Activated naive CD8-positive, alpha-beta T cell treated with anti-CD3 and anti-CD28 coated beads for 36 hours (primary cell): ENCODE results near the gene ANGPTL5. TPM values are rescaled to one million over a fixed set of nuclear protein-coding genes. Genes with fewer than 3 reads are reported as not detected.
"Not testable (repeated sequence)": the region's sequence is repeated elsewhere in the genome, so short reads cannot be mapped to it uniquely, and the experiment has no call there.

Experiments
- DNase-seq: peaks from one replicate; pipeline ENCODE4 v3.0.0; 2021
- H3K27ac Mint-ChIP-seq: one replicate; pipeline ENCODE4 v1.8.0; 2022; ENCODE audit warnings: mild to moderate bottlenecking, moderate library complexity, mixed read lengths
- H3K27me3 Mint-ChIP-seq: one replicate; pipeline ENCODE4 v1.8.0; 2022; ENCODE audit warnings: mild to moderate bottlenecking, mixed read lengths
- H3K36me3 Mint-ChIP-seq: one replicate; pipeline ENCODE4 v1.8.0; 2021; ENCODE audit warnings: mild to moderate bottlenecking, mixed read lengths
- H3K4me1 Mint-ChIP-seq: one replicate; pipeline ENCODE4 v1.8.0; 2021; ENCODE audit warnings: mixed read lengths
- H3K4me3 Mint-ChIP-seq: one replicate; pipeline ENCODE4 v1.8.0; 2022; ENCODE audit warnings: mild to moderate bottlenecking, moderate library complexity, mixed read lengths
- H3K9me3 Mint-ChIP-seq: one replicate; pipeline ENCODE4 v1.8.0; 2022; ENCODE audit warnings: mixed read lengths
- total RNA-seq, 2 experiments: library from RNA; stranded (reverse); gene quantifications; one replicate each; pipeline ENCODE4 v1.2.3, GENCODE V29; 2021

Gene ANGPTL5
- total RNA-seq = not detected

- Mint-ChIP-seq H3K9me3 (no peaks in the 10 kb centered on the region), H3K4me3 (peak within 1 kb of the TSS; percentile 93), H3K27me3 (no peaks in the 10 kb centered on the region), H3K36me3 (no peaks in the 10 kb centered on the region), H3K27ac (peak within 1 kb of the TSS; percentile 92), H3K4me1 (peaks cover 21% of the 10 kb centered on the region)
- no peak for DNase-seq
Observed at GRCh38 chr11:101916422-101916821, at the start of gene ANGPTL5. Gene ANGPTL5 (minus strand): TSS chr11:101916522. CDS start chr11:101907909, 8,613 bp downstream.

GRCh38 chr11:101964200-101964599 is 47.9 kb upstream of the ANGPTL5 start:
- H3K4me3 Mint-ChIP-seq, H3K27ac Mint-ChIP-seq, H3K36me3 Mint-ChIP-seq, H3K4me1 Mint-ChIP-seq, DNase-seq, H3K9me3 Mint-ChIP-seq, H3K27me3 Mint-ChIP-seq: not testable (repeated sequence)

- Mint-ChIP-seq H3K27me3 (no peaks in the 10 kb centered on the region), H3K4me1 (no peaks in the 10 kb centered on the region), H3K36me3 (peaks cover 16% of the 10 kb centered on the region), H3K4me3 (no peak overlapping the region), H3K9me3 (peaks cover 3% of the 10 kb centered on the region), H3K27ac (no peak overlapping the region)
- no peak for DNase-seq
Observed at GRCh38 chr11:101960231-101960630, 43.9 kb upstream of the ANGPTL5 start.

GRCh38 chr11:101955701-101956100 is 39.4 kb upstream of the ANGPTL5 start:
- H3K27me3 Mint-ChIP-seq = no peaks in the 10 kb centered on the region
- peaks cover 3% of the 10 kb centered on the region for H3K9me3 Mint-ChIP-seq
- DNase-seq = no peak
- peaks cover 8% of the 10 kb centered on the region for H3K36me3 Mint-ChIP-seq
- H3K4me3 Mint-ChIP-seq = no peak overlapping the region
- no peak overlapping the region for H3K27ac Mint-ChIP-seq
- no peaks in the 10 kb centered on the region for H3K4me1 Mint-ChIP-seq

- H3K27ac Mint-ChIP-seq = no peak overlapping the region
- DNase-seq = no peak
- H3K36me3 Mint-ChIP-seq = peaks cover 8% of the 10 kb centered on the region
- H3K4me3 Mint-ChIP-seq = no peak overlapping the region
- H3K4me1 Mint-ChIP-seq = no peaks in the 10 kb centered on the region
- H3K27me3 Mint-ChIP-seq = no peaks in the 10 kb centered on the region
- peaks cover 3% of the 10 kb centered on the region for H3K9me3 Mint-ChIP-seq
Observed at GRCh38 chr11:101955278-101955677, 39.0 kb upstream of the ANGPTL5 start.

GRCh38 chr11:101949680-101950220 is 33.4 kb upstream of the ANGPTL5 start:
- Mint-ChIP-seq H3K36me3 (no peaks in the 10 kb centered on the region), H3K4me1 (no peaks in the 10 kb centered on the region), H3K27ac (no peak overlapping the region), H3K4me3 (no peak overlapping the region), H3K9me3 (no peaks in the 10 kb centered on the region), H3K27me3 (no peaks in the 10 kb centered on the region)
- DNase-seq = no peak

- Mint-ChIP-seq H3K9me3 (no peaks in the 10 kb centered on the region), H3K27ac (no peak overlapping the region), H3K4me3 (no peak overlapping the region), H3K27me3 (no peaks in the 10 kb centered on the region), H3K4me1 (no peaks in the 10 kb centered on the region), H3K36me3 (no peaks in the 10 kb centered on the region)
- no peak for DNase-seq
Observed at GRCh38 chr11:101945448-101945847, 29.1 kb upstream of the ANGPTL5 start.

GRCh38 chr11:101944923-101945322 is 28.6 kb upstream of the ANGPTL5 start:
- Mint-ChIP-seq H3K9me3 (no peaks in the 10 kb centered on the region), H3K4me1 (no peaks in the 10 kb centered on the region), H3K4me3 (no peak overlapping the region), H3K36me3 (no peaks in the 10 kb centered on the region), H3K27me3 (no peaks in the 10 kb centered on the region), H3K27ac (no peak overlapping the region)
- no peak for DNase-seq

GRCh38 chr11:101940901-101941520 is 24.7 kb upstream of the ANGPTL5 start:
- Mint-ChIP-seq H3K27me3 (no peaks in the 10 kb centered on the region), H3K9me3 (no peaks in the 10 kb centered on the region), H3K4me1 (no peaks in the 10 kb centered on the region), H3K4me3 (no peak overlapping the region), H3K36me3 (no peaks in the 10 kb centered on the region), H3K27ac (no peak overlapping the region)
- no peak for DNase-seq

GRCh38 chr11:101931692-101932091 is 15.4 kb upstream of the ANGPTL5 start:
- Mint-ChIP-seq H3K9me3 (peaks cover 6% of the 10 kb centered on the region), H3K4me3 (no peak overlapping the region), H3K36me3 (peaks cover 14% of the 10 kb centered on the region), H3K4me1 (no peaks in the 10 kb centered on the region), H3K27me3 (no peaks in the 10 kb centered on the region), H3K27ac (no peak overlapping the region)
- DNase-seq = no peak

GRCh38 chr11:101929294-101929915 is 13.1 kb upstream of the ANGPTL5 start:
- peaks cover 14% of the 10 kb centered on the region for H3K36me3 Mint-ChIP-seq
- no peak overlapping the region for H3K4me3 Mint-ChIP-seq
- no peak overlapping the region for H3K27ac Mint-ChIP-seq
- H3K9me3 Mint-ChIP-seq = peaks cover 6% of the 10 kb centered on the region
- DNase-seq = no peak
- no peaks in the 10 kb centered on the region for H3K27me3 Mint-ChIP-seq
- no peaks in the 10 kb centered on the region for H3K4me1 Mint-ChIP-seq

- no peaks in the 10 kb centered on the region for H3K27me3 Mint-ChIP-seq
- H3K4me1 Mint-ChIP-seq = no peaks in the 10 kb centered on the region
- no peak for DNase-seq
- peaks cover 5% of the 10 kb centered on the region for H3K9me3 Mint-ChIP-seq
- H3K4me3 Mint-ChIP-seq = no peak overlapping the region
- peaks cover 6% of the 10 kb centered on the region for H3K36me3 Mint-ChIP-seq
- no peak overlapping the region for H3K27ac Mint-ChIP-seq
Observed at GRCh38 chr11:101923554-101923953, 7.2 kb upstream of the ANGPTL5 start.

GRCh38 chr11:101920992-101921391 is 4.7 kb upstream of the ANGPTL5 start:
- Mint-ChIP-seq H3K9me3 (no peaks in the 10 kb centered on the region), H3K36me3 (no peaks in the 10 kb centered on the region), H3K27ac (no peak overlapping the region), H3K4me3 (no peak overlapping the region), H3K4me1 (peaks cover 7% of the 10 kb centered on the region), H3K27me3 (no peaks in the 10 kb centered on the region)
- DNase-seq = no peak

GRCh38 chr11:101917226-101917625 is 904 bp upstream of the ANGPTL5 start:
- peaks cover 21% of the 10 kb centered on the region for H3K4me1 Mint-ChIP-seq
- H3K36me3 Mint-ChIP-seq = no peaks in the 10 kb centered on the region
- H3K9me3 Mint-ChIP-seq = no peaks in the 10 kb centered on the region
- no peak overlapping the region for H3K4me3 Mint-ChIP-seq
- no peak overlapping the region for H3K27ac Mint-ChIP-seq
- DNase-seq = no peak
- no peaks in the 10 kb centered on the region for H3K27me3 Mint-ChIP-seq

- H3K27me3 Mint-ChIP-seq = no peaks in the 10 kb centered on the region
Observed at GRCh38 chr11:101915791-101916291, 481 bp downstream of the ANGPTL5 start.

More at GRCh38 chr11:101915791-101916291, 481 bp downstream of the ANGPTL5 start:
- Mint-ChIP-seq H3K9me3 (no peaks in the 10 kb centered on the region), H3K27ac (peak overlapping the region; percentile 92), H3K36me3 (no peaks in the 10 kb centered on the region), H3K4me3 (peak overlapping the region; percentile 93), H3K4me1 (peaks cover 21% of the 10 kb centered on the region)
- DNase-seq = no peak
